Measurements from ENCODE around the gene STKLD1.

Gene STKLD1

GRCh38 chr9:133420392-133420827, 44.2 kb downstream of the STKLD1 start:
- no peak for DNase-seq

GRCh38 chr9:133421615-133422542, 45.7 kb downstream of the STKLD1 start, which contains the start of gene ADAMTS13:
Gene ADAMTS13 (plus strand): TSS chr9:133422367. CDS start chr9:133422444, 77 bp downstream.
- no peak for DNase-seq

- DNase-seq: no peak
These were observed 47.0 kb downstream of the STKLD1 start for GRCh38 chr9:133423216-133423615.

GRCh38 chr9:133424187-133424586, 48.0 kb downstream of the STKLD1 start:
- DNase-seq: no peak

DNA sequence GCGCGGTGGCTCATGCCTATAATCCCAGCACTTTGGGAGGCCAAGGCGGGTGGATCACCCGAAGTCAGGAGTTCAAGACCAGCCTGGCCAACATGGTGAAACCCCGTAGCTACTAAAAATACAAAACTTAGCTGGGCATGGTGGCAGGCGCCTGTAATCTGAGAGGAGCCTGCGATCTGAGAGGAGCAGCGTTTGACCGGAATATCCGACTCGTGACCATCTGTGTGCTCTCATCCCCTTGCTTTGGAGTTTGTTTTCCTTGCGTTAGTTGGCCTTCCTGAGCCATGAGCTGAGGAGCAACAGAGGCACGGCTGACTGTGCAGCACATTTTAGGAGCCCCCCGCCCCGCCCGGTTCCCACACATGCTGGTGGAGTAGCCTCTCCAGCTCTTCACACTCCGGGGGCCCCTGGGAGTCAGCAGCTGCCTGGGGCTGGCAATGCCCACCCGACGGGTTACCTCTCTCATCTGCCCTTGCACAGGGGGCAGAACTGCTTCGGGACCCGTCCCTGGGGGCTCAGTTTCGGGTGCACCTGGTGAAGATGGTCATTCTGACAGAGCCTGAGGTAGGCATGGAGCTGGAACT, 49.0 kb downstream of the STKLD1 start:
- no peak for DNase-seq

DNA sequence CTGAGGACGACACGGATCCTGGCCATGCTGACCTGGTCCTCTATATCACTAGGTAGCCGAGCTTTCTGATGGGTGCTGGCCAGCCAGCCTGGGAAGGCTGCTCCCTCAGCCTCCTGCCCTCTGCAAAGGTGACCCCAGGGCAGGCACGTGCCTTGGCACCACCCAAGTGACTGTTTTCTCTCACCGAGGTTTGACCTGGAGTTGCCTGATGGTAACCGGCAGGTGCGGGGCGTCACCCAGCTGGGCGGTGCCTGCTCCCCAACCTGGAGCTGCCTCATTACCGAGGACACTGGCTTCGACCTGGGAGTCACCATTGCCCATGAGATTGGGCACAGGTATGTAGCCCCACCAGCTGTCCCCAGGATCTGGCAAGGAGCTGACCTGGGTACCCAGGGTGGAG, 49.8 kb downstream of the STKLD1 start:
- DNase-seq: peak; percentile 9

- no peak for DNase-seq
These were observed 51.6 kb downstream of the STKLD1 start for GRCh38 chr9:133427658-133428348.

GRCh38 chr9:133428617-133429101, 52.5 kb downstream of the STKLD1 start:
- DNase-seq: peak; percentile 61

- no peak for DNase-seq
These were observed 53.0 kb downstream of the STKLD1 start for GRCh38 chr9:133429214-133429613.

DNA sequence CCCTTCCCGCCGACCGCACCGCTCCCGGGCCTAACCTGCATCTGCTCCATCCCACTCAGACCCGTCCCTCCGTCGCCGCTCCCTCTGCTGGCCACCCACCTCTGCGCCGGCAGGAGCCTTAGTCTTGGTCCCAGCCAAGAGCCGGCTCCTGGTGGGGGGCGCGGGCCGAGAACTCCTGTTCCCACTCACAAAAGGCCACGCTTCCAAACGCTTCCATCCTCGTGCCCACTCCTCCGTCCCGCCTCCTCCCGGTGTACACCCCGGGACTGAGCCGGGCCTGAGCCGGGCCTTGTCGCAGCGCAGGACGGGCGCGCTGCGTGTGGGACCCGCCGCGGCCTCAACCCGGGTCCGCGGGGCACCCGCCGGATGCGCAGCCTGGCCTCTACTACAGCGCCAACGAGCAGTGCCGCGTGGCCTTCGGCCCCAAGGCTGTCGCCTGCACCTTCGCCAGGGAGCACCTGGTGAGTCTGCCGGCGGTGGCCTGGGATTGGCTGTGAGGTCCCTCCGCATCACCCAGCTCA, 53.5 kb downstream of the STKLD1 start:
- no peak for DNase-seq

- no peak for DNase-seq
These were observed 54.1 kb downstream of the STKLD1 start for GRCh38 chr9:133430244-133430643.

GRCh38 chr9:133433351-133433843, 57.2 kb downstream of the STKLD1 start:
- no peak for DNase-seq

- DNase-seq: no peak
These were observed 60.5 kb downstream of the STKLD1 start for GRCh38 chr9:133436681-133437080.

DNA sequence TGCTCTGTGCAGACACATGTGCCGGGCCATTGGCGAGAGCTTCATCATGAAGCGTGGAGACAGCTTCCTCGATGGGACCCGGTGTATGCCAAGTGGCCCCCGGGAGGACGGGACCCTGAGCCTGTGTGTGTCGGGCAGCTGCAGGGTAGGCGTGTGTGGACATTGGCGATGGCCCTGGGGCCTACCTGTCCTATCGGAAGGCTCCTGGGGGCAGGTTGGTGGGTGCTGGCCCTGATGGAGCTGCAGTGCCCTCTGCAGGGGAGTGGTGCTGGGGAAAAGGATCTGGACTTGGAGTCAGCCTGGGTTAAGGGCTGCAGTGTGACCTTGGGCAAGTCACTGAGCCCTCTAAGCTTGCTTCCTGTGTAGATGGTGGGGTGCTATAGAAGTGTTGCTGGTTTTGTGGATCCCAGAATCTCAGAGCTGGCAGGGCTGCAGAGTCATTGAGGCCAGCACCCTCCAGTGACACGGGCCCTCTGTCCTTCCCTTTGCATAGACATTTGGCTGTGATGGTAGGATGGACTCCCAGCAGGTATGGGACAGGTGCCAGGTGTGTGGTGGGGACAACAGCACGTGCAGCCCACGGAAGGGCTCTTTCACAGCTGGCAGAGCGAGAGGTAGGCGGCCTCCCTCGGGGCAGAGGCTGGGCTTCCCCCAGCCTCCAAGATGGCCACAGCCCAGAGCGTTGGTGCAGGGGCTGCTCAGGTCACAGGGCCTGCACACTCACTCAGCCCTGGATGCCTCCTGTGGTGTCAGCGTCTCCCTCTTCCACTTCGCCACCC, 61.8 kb downstream of the STKLD1 start:
- no peak for DNase-seq

DNA sequence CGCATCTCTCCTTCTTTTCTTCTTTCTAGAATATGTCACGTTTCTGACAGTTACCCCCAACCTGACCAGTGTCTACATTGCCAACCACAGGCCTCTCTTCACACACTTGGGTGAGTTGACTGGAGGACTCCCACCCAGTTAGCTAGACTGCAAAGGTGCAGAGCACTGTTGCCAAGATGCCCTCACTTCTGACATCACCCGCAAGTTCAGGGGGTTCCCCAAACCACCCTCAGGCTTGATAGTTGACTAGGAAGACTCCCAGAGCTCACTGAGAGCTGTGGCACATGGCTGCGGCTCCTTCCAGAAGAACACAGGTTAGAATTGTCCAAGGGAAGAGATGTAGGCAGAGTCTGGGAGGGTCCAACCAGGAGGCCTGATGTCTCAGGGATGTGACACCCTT, 63.2 kb downstream of the STKLD1 start:
- DNase-seq: no peak

DNA sequence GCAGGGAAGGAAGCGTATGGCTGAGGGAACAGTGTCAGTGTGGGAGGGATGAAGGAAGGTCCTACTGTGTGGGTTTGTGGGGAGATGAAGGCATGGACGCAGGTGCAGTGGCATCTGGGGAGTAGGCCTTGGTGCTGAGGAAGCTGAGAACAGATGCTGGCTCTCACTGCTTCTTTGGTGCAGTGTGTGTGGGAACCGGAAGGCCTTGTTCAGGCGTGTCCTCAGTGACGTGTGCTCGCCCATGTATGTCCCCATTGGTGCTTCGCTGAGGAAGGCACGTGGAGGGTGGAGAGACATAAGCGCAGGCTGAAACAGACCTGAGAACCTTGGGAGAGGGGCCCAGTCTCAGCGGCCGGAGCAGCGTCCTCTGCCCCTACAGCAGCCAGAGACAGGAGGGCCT, 64.7 kb downstream of the STKLD1 start:
- no peak for DNase-seq

DNA sequence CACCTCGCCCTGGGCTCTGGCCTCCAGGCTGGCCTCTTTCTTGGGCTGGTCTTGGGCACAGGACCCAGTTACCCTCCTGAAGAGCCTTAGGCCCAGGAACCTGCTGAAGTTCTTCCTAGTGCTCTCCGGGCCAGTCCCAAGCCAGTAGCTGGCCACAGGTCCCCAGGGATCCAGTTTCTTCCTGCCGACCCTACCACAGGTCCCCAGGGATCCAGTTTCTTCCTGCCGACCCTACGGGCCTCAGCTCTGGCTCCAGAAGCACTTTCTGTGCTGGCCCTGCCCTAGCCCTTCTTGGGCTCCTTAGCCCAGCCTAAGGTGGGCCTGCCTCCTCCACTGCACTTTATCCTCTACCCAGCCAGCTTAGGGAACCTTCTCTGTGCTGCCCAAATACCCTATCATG, 65.4 kb downstream of the STKLD1 start:
- no peak for DNase-seq

- no peak for DNase-seq
These were observed 67.1 kb downstream of the STKLD1 start for GRCh38 chr9:133443248-133443647.

- DNase-seq: peak; percentile 70
These were observed 67.8 kb downstream of the STKLD1 start for GRCh38 chr9:133443982-133444381.

- DNase-seq: no peak
These were observed 69.3 kb downstream of the STKLD1 start for GRCh38 chr9:133445293-133445969.

DNA sequence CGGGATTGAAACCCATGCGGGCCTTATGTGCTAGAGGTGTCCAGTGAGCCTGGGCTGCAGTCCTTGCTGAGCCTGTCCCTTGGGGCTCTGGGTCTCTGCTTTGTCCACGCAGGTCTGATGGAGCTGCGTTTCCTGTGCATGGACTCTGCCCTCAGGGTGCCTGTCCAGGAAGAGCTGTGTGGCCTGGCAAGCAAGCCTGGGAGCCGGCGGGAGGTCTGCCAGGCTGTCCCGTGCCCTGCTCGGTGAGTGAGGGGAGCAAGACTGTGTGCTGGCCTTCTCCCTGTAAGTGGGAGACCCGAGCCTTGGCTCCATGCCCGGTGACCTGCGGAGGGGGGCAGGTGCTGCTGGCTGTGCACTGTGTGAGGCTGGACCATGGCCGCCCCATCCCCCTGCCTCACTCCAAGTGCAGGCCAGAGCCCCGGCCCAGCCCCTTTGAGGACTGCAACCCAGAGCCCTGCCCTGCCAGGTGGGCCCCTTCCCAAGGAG, 72.4 kb downstream of the STKLD1 start:
- DNase-seq: no peak
